ENCODE results near the gene REM1. TPM values are rescaled to one million over a fixed set of nuclear protein-coding genes. Genes with fewer than 3 reads are reported as not detected.

Gene REM1
- total RNA-seq, 1 experiment from 2014 or later, result not detected

GRCh38 chr20:31472395-31473330 is 2.4 kb upstream of the REM1 start:
- no peak overlapping the region for H3T11ph ChIP-seq (ENCODE audit: low read length)
- no peak overlapping the region for H2BK15ac ChIP-seq (ENCODE audit: low read depth, low read length)
- no peak overlapping the region for H2AFZ ChIP-seq (ENCODE audit: low read length)
- no peaks in the 10 kb centered on the region for H4K20me1 ChIP-seq (ENCODE audit: control insufficient read depth, insufficient read depth, insufficient read length)
- H3K14ac ChIP-seq (ENCODE audit: insufficient read depth, low read length), result no peak overlapping the region
- H3K4me1 ChIP-seq (ENCODE audit: insufficient read depth, low read length), result no peaks in the 10 kb centered on the region
- no peak for DNase-seq
- H3K23me2 ChIP-seq (ENCODE audit: insufficient read length, low read depth, low read length, poor library complexity, severe bottlenecking), result no peaks in the 10 kb centered on the region
- no peak overlapping the region for H3K23ac ChIP-seq (ENCODE audit: insufficient read length, low read depth, low read length)
- no peak overlapping the region for H3K4ac ChIP-seq (ENCODE audit: low read depth, low read length)
- H3K9ac ChIP-seq (ENCODE audit: extremely low read depth, insufficient read length, low read length), result no peak overlapping the region
- H4K91ac ChIP-seq (ENCODE audit: insufficient read length, low read depth, low read length), result no peak overlapping the region
- H3K56ac ChIP-seq (ENCODE audit: insufficient read length, low read depth, low read length), result no peak overlapping the region
- no peak overlapping the region for H4K5ac ChIP-seq (ENCODE audit: insufficient read length, low read depth, low read length)
- H3K27ac ChIP-seq (ENCODE audit: insufficient read length, low read depth, low read length), result no peak overlapping the region
- Mint-ChIP-seq H3K9me3 (peaks cover 58 to 64% of the 10 kb centered on the region in 2 experiments), H3K27ac (no peak overlapping the region), H3K4me3 (no peak overlapping the region; a peak in 1 of 5 replicates), H3K4me1 (no peaks in the 10 kb centered on the region), H3K27me3 (ENCODE audit: low read depth) (peaks cover 13% of the 10 kb centered on the region), H3K36me3 (ENCODE audit: insufficient read depth in 1 of 3, low read depth in 3 of 3) (peaks cover 7 to 38% (median 21%) of the 10 kb centered on the region in 3 experiments; a peak in 6 of 7 replicates)
- no peak for TF ChIP-seq CTCF (conservative IDR thresholded peaks at IDR 0.05)
- H2BK5ac ChIP-seq (ENCODE audit: insufficient read length, low read length), result no peak overlapping the region
- no peak overlapping the region for H2AK5ac ChIP-seq (ENCODE audit: insufficient read length, low read length)
- H2BK120ac ChIP-seq (ENCODE audit: low read depth, low read length, poor library complexity, severe bottlenecking), result no peak overlapping the region
- no peak overlapping the region for H2BK12ac ChIP-seq (ENCODE audit: insufficient read length, low read depth, low read length)
- no peaks in the 10 kb centered on the region for H3K79me2 ChIP-seq (ENCODE audit: insufficient read depth, low read length)
- no peak overlapping the region for H2BK20ac ChIP-seq (ENCODE audit: low read depth, low read length, poor library complexity, severe bottlenecking)
- H3K27me3 ChIP-seq (ENCODE audit: insufficient read depth, low read length), result no peaks in the 10 kb centered on the region
- H3K79me1 ChIP-seq (ENCODE audit: insufficient read depth, low read depth, low read length, poor library complexity, severe bottlenecking), result no peaks in the 10 kb centered on the region
- H3K4me2 ChIP-seq (ENCODE audit: insufficient read depth, insufficient read length, low read length), result no peak overlapping the region
- no CpG with 5 or more reads among the region's 8 CpGs for WGBS (ENCODE audit: extremely low coverage, insufficient read length, low lambda C conversion rate)
- H4K8ac ChIP-seq (replicated peaks; ENCODE audit: insufficient read length, low read depth, low read length), result no peak overlapping the region
- H3K9me3 ChIP-seq (ENCODE audit: control insufficient read depth, low read depth, low read length), result peaks cover 57% of the 10 kb centered on the region
- no peak overlapping the region for H3K18ac ChIP-seq (ENCODE audit: insufficient read length, low read depth, low read length)
